ENCODE data around the gene UNC93A.

Gene UNC93A

GRCh38 chr6:167302796-167303195, 11.7 kb downstream of the UNC93A start:
- no peak for ATAC-seq
- TF ChIP-seq RARB (CRISPR knock-in tag; IDR thresholded peaks at IDR 0.05) (no peak), SNAI2 (CRISPR knock-in tag; IDR thresholded peaks at IDR 0.05) (no peak), ZFP30 (CRISPR knock-in tag; IDR thresholded peaks at IDR 0.05) (no peak), POU6F1 (CRISPR knock-in tag; IDR thresholded peaks at IDR 0.05; ENCODE audit: borderline replicate concordance, low read depth) (no peak), TCF4 (CRISPR knock-in tag; IDR thresholded peaks at IDR 0.05; ENCODE audit: borderline replicate concordance) (no peak), PPARA (CRISPR knock-in tag; IDR thresholded peaks at IDR 0.05; ENCODE audit: borderline replicate concordance) (no peak), TSHZ2 (CRISPR knock-in tag; IDR thresholded peaks at IDR 0.05) (no peak), ZC3H10 (CRISPR knock-in tag; IDR thresholded peaks at IDR 0.05) (no peak), CSDC2 (CRISPR knock-in tag; IDR thresholded peaks at IDR 0.05) (no peak), GLIS3 (CRISPR knock-in tag; IDR thresholded peaks at IDR 0.05) (no peak), ZNF8 (CRISPR knock-in tag; IDR thresholded peaks at IDR 0.05) (no peak), ESRRG (CRISPR knock-in tag; IDR thresholded peaks at IDR 0.05) (no peak), ISL1 (CRISPR knock-in tag; IDR thresholded peaks at IDR 0.05) (no peak), PATZ1 (CRISPR knock-in tag; IDR thresholded peaks at IDR 0.05; ENCODE audit: borderline replicate concordance) (no peak), BACH2 (CRISPR knock-in tag; IDR thresholded peaks at IDR 0.05; ENCODE audit: borderline replicate concordance) (no peak), ZFP3 (CRISPR knock-in tag; IDR thresholded peaks at IDR 0.05) (no peak), OSR1 (CRISPR knock-in tag; IDR thresholded peaks at IDR 0.05) (no peak), ZNF70 (CRISPR knock-in tag; IDR thresholded peaks at IDR 0.05) (no peak), TOX (CRISPR knock-in tag; IDR thresholded peaks at IDR 0.05; ENCODE audit: borderline replicate concordance) (no peak)

- ATAC-seq = no peak
- TF ChIP-seq CSRNP3 (CRISPR knock-in tag; IDR thresholded peaks at IDR 0.05) = no peak
- TF ChIP-seq ZNF70 (CRISPR knock-in tag; IDR thresholded peaks at IDR 0.05) = no peak
- TF ChIP-seq CSDC2 (CRISPR knock-in tag; IDR thresholded peaks at IDR 0.05) = no peak
- no peak for TF ChIP-seq GLIS3 (CRISPR knock-in tag; IDR thresholded peaks at IDR 0.05)
- no peak for TF ChIP-seq TOX (CRISPR knock-in tag; IDR thresholded peaks at IDR 0.05; ENCODE audit: borderline replicate concordance)
- TF ChIP-seq ESRRG (CRISPR knock-in tag; IDR thresholded peaks at IDR 0.05) = no peak
- no peak for TF ChIP-seq POU6F1 (CRISPR knock-in tag; IDR thresholded peaks at IDR 0.05; ENCODE audit: borderline replicate concordance, low read depth)
- TF ChIP-seq ARNTL (CRISPR knock-in tag; IDR thresholded peaks at IDR 0.05; ENCODE audit: borderline replicate concordance, low read depth) = no peak
- no peak for TF ChIP-seq TSHZ2 (CRISPR knock-in tag; IDR thresholded peaks at IDR 0.05)
- TF ChIP-seq ZFP3 (CRISPR knock-in tag; IDR thresholded peaks at IDR 0.05) = no peak
- no peak for TF ChIP-seq CREB5 (CRISPR knock-in tag; IDR thresholded peaks at IDR 0.05; ENCODE audit: low read depth)
- TF ChIP-seq TCF4 (CRISPR knock-in tag; IDR thresholded peaks at IDR 0.05; ENCODE audit: borderline replicate concordance) = no peak
- TF ChIP-seq PATZ1 (CRISPR knock-in tag; IDR thresholded peaks at IDR 0.05; ENCODE audit: borderline replicate concordance) = no peak
Measured at GRCh38 chr6:167303675-167304625, 12.8 kb downstream of the UNC93A start.

Data from SK-N-SH treated with all-trans-retinoic acid at 6 μM for 48 hours (cell line).